Stomach smooth muscle (tissue), 2 donors: ENCODE results near the gene ASXL2.
"Not testable (repeated sequence)": the region's sequence is repeated elsewhere in the genome, so short reads cannot be mapped to it uniquely, and the experiment has no call there.

ENCODE experiments used
- H3K27ac ChIP-seq: one replicate; pipeline ENCODE4 v1.7.0; 2013; ENCODE audit warnings: mild to moderate bottlenecking, low read length, inconsistent platforms
- H3K27me3 ChIP-seq, 2 donors: one replicate each; pipeline ENCODE4 v1.7.0; 2013; ENCODE audit warnings: low read length in 2 of 2; ENCODE audit not compliant: insufficient read depth in 2 of 2, control insufficient read depth in 1 of 2
- H3K36me3 ChIP-seq, 2 donors: one replicate each; pipeline ENCODE4 v1.7.0; 2013; ENCODE audit warnings: low read length in 2 of 2; ENCODE audit not compliant: control insufficient read depth in 2 of 2, insufficient read depth in 2 of 2
- H3K4me1 ChIP-seq: one replicate; pipeline ENCODE4 v1.7.0; 2013; ENCODE audit warnings: low read length; ENCODE audit not compliant: control insufficient read depth, insufficient read depth
- H3K4me3 ChIP-seq, 2 donors: one replicate each; pipeline ENCODE4 v1.7.0; 2013; ENCODE audit warnings: low read length in 2 of 2
- H3K9ac ChIP-seq, 2 donors: one replicate each; pipeline ENCODE4 v1.7.0; 2013; ENCODE audit warnings: low read length in 2 of 2, mild to moderate bottlenecking in 1 of 2
- H3K9me3 ChIP-seq, 2 donors: one replicate each; pipeline ENCODE4 v1.7.0; 2013; ENCODE audit warnings: low read length in 2 of 2; ENCODE audit not compliant: control insufficient read depth in 2 of 2
- donor health status: healthy.
- donor health status: Pancreatic carcinoma.

The ASXL2 gene

GRCh38 chr2:25912851-25913695 is 34.8 kb upstream of the ASXL2 start:
- Histone ChIP-seq H3K36me3 (no peaks in the 10 kb centered on the region), H3K4me3 (no peak overlapping the region), H3K9ac (no peak overlapping the region), H3K27ac (no peak overlapping the region), H3K9me3 (no peaks in the 10 kb centered on the region), H3K4me1 (no peaks in the 10 kb centered on the region), H3K27me3 (no peaks in the 10 kb centered on the region)

- not testable (repeated sequence) for H3K9ac ChIP-seq, H3K4me1 ChIP-seq, H3K4me3 ChIP-seq, H3K27ac ChIP-seq, H3K9me3 ChIP-seq, H3K27me3 ChIP-seq, H3K36me3 ChIP-seq
These were observed 31.3 kb upstream of the ASXL2 start for GRCh38 chr2:25909574-25909973.

- Histone ChIP-seq H3K36me3 (no peaks in the 10 kb centered on the region), H3K4me3 (no peak overlapping the region), H3K4me1 (no peaks in the 10 kb centered on the region), H3K9me3 (no peaks in the 10 kb centered on the region), H3K27ac (no peak overlapping the region), H3K27me3 (no peaks in the 10 kb centered on the region), H3K9ac (no peak overlapping the region)
These were observed 26.8 kb upstream of the ASXL2 start for GRCh38 chr2:25905126-25905525.

- no peaks in the 10 kb centered on the region for H3K36me3 ChIP-seq
- no peak overlapping the region for H3K4me3 ChIP-seq
- H3K9me3 ChIP-seq = no peaks in the 10 kb centered on the region
- no peak overlapping the region for H3K9ac ChIP-seq
- H3K27ac ChIP-seq = no peak overlapping the region
- H3K4me1 ChIP-seq = no peaks in the 10 kb centered on the region
- H3K27me3 ChIP-seq = no peaks in the 10 kb centered on the region
These were observed 25.0 kb upstream of the ASXL2 start for GRCh38 chr2:25903216-25903776.

- H3K9me3 ChIP-seq = no peaks in the 10 kb centered on the region
- H3K4me1 ChIP-seq = no peaks in the 10 kb centered on the region
- no peak overlapping the region for H3K9ac ChIP-seq
- no peak overlapping the region for H3K4me3 ChIP-seq
- no peaks in the 10 kb centered on the region for H3K36me3 ChIP-seq
- no peaks in the 10 kb centered on the region for H3K27me3 ChIP-seq
- no peak overlapping the region for H3K27ac ChIP-seq
These were observed 21.2 kb upstream of the ASXL2 start for GRCh38 chr2:25899404-25899970.

GRCh38 chr2:25897506-25897905 is 19.2 kb upstream of the ASXL2 start:
- no peak overlapping the region for H3K4me3 ChIP-seq
- no peaks in the 10 kb centered on the region for H3K27me3 ChIP-seq
- no peaks in the 10 kb centered on the region for H3K36me3 ChIP-seq
- no peaks in the 10 kb centered on the region for H3K9me3 ChIP-seq
- H3K9ac ChIP-seq = no peak overlapping the region
- no peak overlapping the region for H3K27ac ChIP-seq
- no peaks in the 10 kb centered on the region for H3K4me1 ChIP-seq

- H3K36me3 ChIP-seq, H3K4me1 ChIP-seq, H3K27me3 ChIP-seq, H3K9me3 ChIP-seq, H3K4me3 ChIP-seq, H3K27ac ChIP-seq, H3K9ac ChIP-seq: not testable (repeated sequence)
These were observed 18.0 kb upstream of the ASXL2 start for GRCh38 chr2:25896308-25896707.

- Histone ChIP-seq H3K4me3 (no peak overlapping the region), H3K27me3 (no peaks in the 10 kb centered on the region), H3K9ac (no peak overlapping the region), H3K9me3 (no peaks in the 10 kb centered on the region), H3K36me3 (no peaks in the 10 kb centered on the region), H3K27ac (no peak overlapping the region), H3K4me1 (no peaks in the 10 kb centered on the region)
These were observed 17.3 kb upstream of the ASXL2 start for GRCh38 chr2:25895610-25896009.

- no peak overlapping the region for H3K9ac ChIP-seq
- no peaks in the 10 kb centered on the region for H3K36me3 ChIP-seq
- H3K4me1 ChIP-seq = no peaks in the 10 kb centered on the region
- no peak overlapping the region for H3K27ac ChIP-seq
- no peaks in the 10 kb centered on the region for H3K9me3 ChIP-seq
- H3K4me3 ChIP-seq = no peak overlapping the region
- no peaks in the 10 kb centered on the region for H3K27me3 ChIP-seq
These were observed 16.7 kb upstream of the ASXL2 start for GRCh38 chr2:25895018-25895417.

- no peak overlapping the region for H3K27ac ChIP-seq
These were observed 16.0 kb upstream of the ASXL2 start for GRCh38 chr2:25894135-25894830.

More at GRCh38 chr2:25894135-25894830, 16.0 kb upstream of the ASXL2 start:
- Histone ChIP-seq H3K9me3 (no peaks in the 10 kb centered on the region), H3K9ac (no peak overlapping the region), H3K4me3 (no peak overlapping the region), H3K4me1 (no peaks in the 10 kb centered on the region), H3K36me3 (no peaks in the 10 kb centered on the region), H3K27me3 (no peaks in the 10 kb centered on the region)
